ENCODE data around the gene IL1RAP.

Gene IL1RAP

DNA sequence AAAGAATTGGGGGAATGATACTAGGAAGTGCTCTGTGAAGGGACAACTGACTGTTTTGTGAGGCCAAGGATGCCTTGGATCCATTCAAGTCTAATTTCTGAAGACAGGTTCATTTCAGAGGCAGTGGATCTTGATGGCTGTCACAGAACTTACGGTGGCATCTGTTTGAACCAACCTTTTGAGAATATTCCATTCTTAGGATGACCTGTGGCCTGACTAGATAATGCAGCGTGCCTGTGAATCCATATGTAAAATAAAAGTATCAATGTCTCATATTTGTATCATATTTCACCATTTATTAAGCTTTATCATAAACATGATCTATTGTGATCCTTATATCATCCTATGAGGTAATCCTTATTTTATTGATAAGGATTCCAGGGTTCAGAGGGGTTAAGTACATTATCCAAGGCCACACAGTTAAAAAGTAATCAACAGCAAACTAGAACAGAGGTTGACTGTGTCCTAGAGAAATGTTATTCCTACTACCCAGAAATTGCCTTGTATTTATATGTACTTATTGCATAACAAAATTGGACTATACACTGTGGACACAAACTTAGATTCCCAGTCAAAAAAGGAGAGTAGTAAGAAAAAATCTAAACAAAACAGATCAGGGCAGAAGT lies 34.3 kb downstream of the IL1RAP start:
- H3K4me3 ChIP-seq (ENCODE audit: low read depth, low read length): no peak overlapping the region
- H3K27me3 ChIP-seq (ENCODE audit: control insufficient read depth, insufficient read depth, low read length): no peaks in the 10 kb centered on the region
- no peak overlapping the region for H2AFZ ChIP-seq
- H3K4me1 ChIP-seq: no peaks in the 10 kb centered on the region
- no peak overlapping the region for H3K9ac ChIP-seq
- TF ChIP-seq, protein P1, sequence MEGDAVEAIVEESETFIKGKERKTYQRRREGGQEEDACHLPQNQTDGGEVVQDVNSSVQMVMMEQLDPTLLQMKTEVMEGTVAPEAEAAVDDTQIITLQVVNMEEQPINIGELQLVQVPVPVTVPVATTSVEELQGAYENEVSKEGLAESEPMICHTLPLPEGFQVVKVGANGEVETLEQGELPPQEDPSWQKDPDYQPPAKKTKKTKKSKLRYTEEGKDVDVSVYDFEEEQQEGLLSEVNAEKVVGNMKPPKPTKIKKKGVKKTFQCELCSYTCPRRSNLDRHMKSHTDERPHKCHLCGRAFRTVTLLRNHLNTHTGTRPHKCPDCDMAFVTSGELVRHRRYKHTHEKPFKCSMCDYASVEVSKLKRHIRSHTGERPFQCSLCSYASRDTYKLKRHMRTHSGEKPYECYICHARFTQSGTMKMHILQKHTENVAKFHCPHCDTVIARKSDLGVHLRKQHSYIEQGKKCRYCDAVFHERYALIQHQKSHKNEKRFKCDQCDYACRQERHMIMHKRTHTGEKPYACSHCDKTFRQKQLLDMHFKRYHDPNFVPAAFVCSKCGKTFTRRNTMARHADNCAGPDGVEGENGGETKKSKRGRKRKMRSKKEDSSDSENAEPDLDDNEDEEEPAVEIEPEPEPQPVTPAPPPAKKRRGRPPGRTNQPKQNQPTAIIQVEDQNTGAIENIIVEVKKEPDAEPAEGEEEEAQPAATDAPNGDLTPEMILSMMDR (IDR thresholded peaks at IDR 0.05): no peak
- H3K4me2 ChIP-seq (ENCODE audit: low read length): no peak overlapping the region
- no peak overlapping the region for H3K27ac ChIP-seq
- no peaks in the 10 kb centered on the region for H3K9me3 ChIP-seq (ENCODE audit: control insufficient read depth, low read length)
- no peaks in the 10 kb centered on the region for H3K36me3 ChIP-seq (ENCODE audit: control insufficient read depth, insufficient read depth, low read length)
- no peaks in the 10 kb centered on the region for H3K79me2 ChIP-seq

DNA sequence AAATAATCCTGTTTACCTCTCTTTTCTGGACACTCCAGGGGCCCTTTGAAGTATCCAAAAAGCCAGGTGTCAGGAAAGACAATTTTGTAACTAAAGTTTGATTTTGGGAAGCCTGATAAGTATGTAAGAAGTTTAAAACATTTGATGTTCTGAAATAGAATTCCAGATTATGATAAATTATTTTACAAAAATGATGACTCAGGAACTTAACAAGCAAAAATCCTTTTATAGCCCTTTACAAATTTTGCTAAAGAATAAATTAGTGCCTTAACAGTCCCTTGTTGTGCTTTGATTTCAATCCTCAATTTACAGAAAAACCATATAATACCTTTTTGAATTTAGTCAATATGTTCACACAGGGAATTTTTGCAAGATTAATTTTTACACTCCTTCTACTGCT lies 38.1 kb downstream of the IL1RAP start:
- H3K36me3 ChIP-seq (ENCODE audit: control insufficient read depth, insufficient read depth, low read length): no peaks in the 10 kb centered on the region
- no peaks in the 10 kb centered on the region for H3K9me3 ChIP-seq (ENCODE audit: control insufficient read depth, low read length)
- no peaks in the 10 kb centered on the region for H3K27me3 ChIP-seq (ENCODE audit: control insufficient read depth, insufficient read depth, low read length)
- H3K79me2 ChIP-seq: no peaks in the 10 kb centered on the region
- no peaks in the 10 kb centered on the region for H3K4me1 ChIP-seq
- no peak overlapping the region for H3K27ac ChIP-seq
- no peak overlapping the region for H3K9ac ChIP-seq
- no peak overlapping the region for H3K4me3 ChIP-seq (ENCODE audit: low read depth, low read length)
- no peak overlapping the region for H2AFZ ChIP-seq
- no peak overlapping the region for H3K4me2 ChIP-seq (ENCODE audit: low read length)
- TF ChIP-seq, protein P1 (IDR thresholded peaks at IDR 0.05): no peak

DNA sequence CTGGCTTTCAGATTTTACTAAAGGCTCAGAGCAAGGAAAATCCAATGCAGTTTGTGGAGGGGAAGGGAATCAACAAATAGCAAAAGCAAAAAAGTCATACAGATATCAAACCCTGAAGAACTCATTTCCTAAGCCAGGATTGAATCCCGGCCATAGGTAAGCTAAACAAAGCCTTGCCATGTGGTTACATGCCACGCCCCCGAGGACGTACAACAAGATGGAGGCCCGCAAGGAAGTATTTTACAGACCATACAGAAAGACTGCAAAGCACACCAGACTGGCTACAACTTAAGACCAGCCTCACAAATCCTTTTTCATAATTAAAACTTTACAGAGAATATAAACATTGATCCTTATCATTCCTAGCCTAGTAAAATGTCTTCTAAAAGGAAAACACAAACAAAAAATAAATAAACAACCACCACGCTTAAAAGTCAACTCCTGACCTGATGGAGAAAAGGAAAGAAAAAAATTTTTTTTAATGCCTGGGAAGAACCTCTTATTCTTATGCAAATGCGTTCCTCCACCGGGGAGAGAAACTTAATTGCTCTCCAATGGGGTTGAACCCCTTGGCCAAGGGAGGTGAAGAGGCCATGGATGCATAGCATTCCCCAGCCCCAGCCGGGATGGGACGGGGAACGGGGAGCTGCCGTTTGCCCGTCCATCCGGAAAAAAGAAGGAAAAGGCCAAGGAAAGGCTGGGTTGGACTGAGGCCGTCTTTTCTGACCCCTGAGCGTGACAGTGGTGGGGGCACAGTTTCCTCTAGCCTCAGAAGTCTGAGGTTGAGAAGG lies 39.3 kb downstream of the IL1RAP start:
- TF ChIP-seq, protein P1 (IDR thresholded peaks at IDR 0.05): no peak
- H2AFZ ChIP-seq: no peak overlapping the region
- H3K4me3 ChIP-seq (ENCODE audit: low read depth, low read length): no peak overlapping the region
- no peak overlapping the region for H3K9ac ChIP-seq
- no peaks in the 10 kb centered on the region for H3K36me3 ChIP-seq (ENCODE audit: control insufficient read depth, insufficient read depth, low read length)
- H3K27me3 ChIP-seq (ENCODE audit: control insufficient read depth, insufficient read depth, low read length): no peaks in the 10 kb centered on the region
- H3K4me1 ChIP-seq: no peaks in the 10 kb centered on the region
- H3K79me2 ChIP-seq: no peaks in the 10 kb centered on the region
- H3K4me2 ChIP-seq (ENCODE audit: low read length): no peak overlapping the region
- H3K9me3 ChIP-seq (ENCODE audit: control insufficient read depth, low read length): no peaks in the 10 kb centered on the region
- no peak overlapping the region for H3K27ac ChIP-seq

DNA sequence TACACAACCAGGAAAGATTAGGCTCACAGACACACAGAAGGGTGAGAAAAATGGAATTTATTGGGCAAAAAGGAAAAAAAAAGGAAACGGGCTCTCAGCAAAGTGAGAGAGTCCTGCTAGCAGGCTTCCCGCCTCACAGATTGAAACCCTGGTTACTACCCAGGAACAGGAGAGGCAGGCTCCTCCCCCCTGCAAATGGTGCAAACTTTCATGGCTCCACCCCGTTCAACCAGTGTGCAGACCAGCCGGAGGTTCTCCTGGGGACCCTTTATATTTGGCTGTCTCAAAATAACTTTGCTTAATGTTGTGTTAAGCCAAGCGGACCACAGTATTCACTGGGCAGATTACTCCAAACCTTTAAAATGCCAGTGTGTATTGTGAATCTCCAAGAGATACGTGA lies 40.3 kb downstream of the IL1RAP start:
- H2AFZ ChIP-seq: no peak overlapping the region
- no peaks in the 10 kb centered on the region for H3K9me3 ChIP-seq (ENCODE audit: control insufficient read depth, low read length)
- H3K4me1 ChIP-seq: no peaks in the 10 kb centered on the region
- TF ChIP-seq, protein P1 (IDR thresholded peaks at IDR 0.05): no peak
- H3K36me3 ChIP-seq (ENCODE audit: control insufficient read depth, insufficient read depth, low read length): no peaks in the 10 kb centered on the region
- H3K27me3 ChIP-seq (ENCODE audit: control insufficient read depth, insufficient read depth, low read length): no peaks in the 10 kb centered on the region
- no peaks in the 10 kb centered on the region for H3K79me2 ChIP-seq
- H3K4me2 ChIP-seq (ENCODE audit: low read length): no peak overlapping the region
- no peak overlapping the region for H3K27ac ChIP-seq
- no peak overlapping the region for H3K9ac ChIP-seq
- no peak overlapping the region for H3K4me3 ChIP-seq (ENCODE audit: low read depth, low read length)

All from parathyroid adenoma (tissue), 2 donors.